NCI-H1436 (cell line): ENCODE results near the gene FKBP1A.
"Not testable (repeated sequence)": the region's sequence is repeated elsewhere in the genome, so short reads cannot be mapped to it uniquely, and the experiment has no call there.

Source experiments
- DNase-seq: peaks from one replicate; lab custom pipeline; 2025; lab: John Stamatoyannopoulos, UW

Gene FKBP1A

GRCh38 chr20:1415667-1416468 is 23.0 kb upstream of the FKBP1A start:
- DNase-seq: no peak

GRCh38 chr20:1414982-1415381 is 22.1 kb upstream of the FKBP1A start:
- DNase-seq: no peak

- no peak for DNase-seq
Observed at GRCh38 chr20:1405801-1406200, 12.9 kb upstream of the FKBP1A start.

- DNase-seq: no peak
Observed at GRCh38 chr20:1403624-1404023, 10.8 kb upstream of the FKBP1A start.

GRCh38 chr20:1402149-1402548 is 9.3 kb upstream of the FKBP1A start:
- no peak for DNase-seq

GRCh38 chr20:1401451-1401907 is 8.6 kb upstream of the FKBP1A start:
- DNase-seq: no peak

GRCh38 chr20:1399678-1400366 is 7.0 kb upstream of the FKBP1A start:
- DNase-seq: not testable (repeated sequence)

GRCh38 chr20:1398185-1398584 is 5.3 kb upstream of the FKBP1A start:
- not testable (repeated sequence) for DNase-seq

GRCh38 chr20:1397710-1398109 is 4.9 kb upstream of the FKBP1A start:
- DNase-seq: no peak

GRCh38 chr20:1396702-1397101 is 3.8 kb upstream of the FKBP1A start:
- DNase-seq: no peak

GRCh38 chr20:1396264-1396663 is 3.4 kb upstream of the FKBP1A start:
- DNase-seq: no peak

GRCh38 chr20:1394686-1395085 is 1.8 kb upstream of the FKBP1A start:
- no peak for DNase-seq

- no peak for DNase-seq
Observed at GRCh38 chr20:1393507-1393882, 641 bp upstream of the FKBP1A start.

- DNase-seq: no peak
Observed at GRCh38 chr20:1392443-1392692, 486 bp downstream of the FKBP1A start.

- no peak for DNase-seq
Observed at GRCh38 chr20:1391640-1392442, 1.0 kb downstream of the FKBP1A start.

- no peak for DNase-seq
Observed at GRCh38 chr20:1390581-1391403, 2.1 kb downstream of the FKBP1A start.

- DNase-seq: no peak
Observed at GRCh38 chr20:1389703-1390580, 2.9 kb downstream of the FKBP1A start.

GRCh38 chr20:1388741-1389483 is 3.9 kb downstream of the FKBP1A start:
- DNase-seq: no peak

- DNase-seq: no peak
Observed at GRCh38 chr20:1388253-1388652, 4.6 kb downstream of the FKBP1A start.

GRCh38 chr20:1386323-1386722 is 6.5 kb downstream of the FKBP1A start:
- no peak for DNase-seq
